CD14-positive monocyte (primary cell): ENCODE data around the gene GUCA1C. TPM values are rescaled to one million over a fixed set of nuclear protein-coding genes. Genes with fewer than 3 reads are reported as not detected.

Experiments used
- DNase-seq, 3 donors: peaks; one replicate each; pipeline ENCODE4 v3.0.0-alpha.2; 2011 to 2022
- H2AFZ ChIP-seq: 2 replicates; pipeline ENCODE4 v1.6.0; 2012; ENCODE audit warnings: mild to moderate bottlenecking, low read depth, low read length, inconsistent platforms; ENCODE audit not compliant: insufficient read depth, poor library complexity, severe bottlenecking
- H3K27ac ChIP-seq, 2 donors: 1 replicate in 1 of 2; 2 replicates in 1 of 2; pipeline ENCODE4 v1.5.1; 2012 to 2013; ENCODE audit warnings: low read length in 2 of 2, control low read depth in 1 of 2, inconsistent platforms in 1 of 2, low read depth in 1 of 2, mild to moderate bottlenecking in 1 of 2
- H3K27me3 ChIP-seq, 2 donors: one replicate each; pipeline versions ENCODE4 v1.6.0 to v1.6.1; 2011 to 2013; ENCODE audit warnings: low read length in 2 of 2; ENCODE audit not compliant: control insufficient read depth in 2 of 2, insufficient read depth in 2 of 2
- H3K36me3 ChIP-seq, 2 donors: replicated peaks in 1 of 2; 1 replicate in 1 of 2; 2 replicates in 1 of 2; pipeline versions ENCODE4 v1.5.1 to v1.6.1; 2012 to 2013; ENCODE audit warnings: low read length in 2 of 2, control low read depth in 1 of 2, inconsistent platforms in 1 of 2, mild to moderate bottlenecking in 1 of 2; ENCODE audit not compliant: insufficient read depth in 2 of 2, control insufficient read depth in 1 of 2
- H3K4me1 ChIP-seq, 2 donors: 1 replicate in 1 of 2; 2 replicates in 1 of 2; pipeline versions ENCODE4 v1.5.1 to v1.6.1; 2012 to 2013; ENCODE audit warnings: low read length in 2 of 2, control low read depth in 1 of 2, inconsistent platforms in 1 of 2, mild to moderate bottlenecking in 1 of 2, moderate library complexity in 1 of 2; ENCODE audit not compliant: insufficient read depth in 2 of 2, control insufficient read depth in 1 of 2
- H3K4me2 ChIP-seq: replicated peaks from 2 replicates; pipeline ENCODE3; 2012; ENCODE audit warnings: low read length, moderate library complexity, mild to moderate bottlenecking; ENCODE audit not compliant: poor library complexity, severe bottlenecking; ENCODE audit errors: extremely low read depth
- H3K4me3 ChIP-seq, 3 experiments: fragments of 200-600 bp in 1 of 3; sonication (generic) in 1 of 3; replicated peaks in 1 of 3; 1 replicate in 2 of 3; 2 replicates in 1 of 3; pipeline ENCODE4 v1.5.1; 2011 to 2013; ENCODE audit warnings: low read length in 3 of 3, mild to moderate bottlenecking in 3 of 3, control low read depth in 2 of 3, low read depth in 2 of 3, inconsistent platforms in 1 of 3, moderate library complexity in 1 of 3
- H3K79me2 ChIP-seq: 2 replicates; pipeline ENCODE4 v1.6.0; 2012; ENCODE audit warnings: mild to moderate bottlenecking, control low read depth, inconsistent platforms, low read length, moderate library complexity; ENCODE audit not compliant: insufficient read depth
- H3K9ac ChIP-seq: 2 replicates; pipeline ENCODE4 v1.6.0; 2017; ENCODE audit warnings: low read length, mild to moderate bottlenecking; ENCODE audit not compliant: insufficient read depth, poor library complexity, severe bottlenecking
- H3K9me3 ChIP-seq, 2 donors: replicated peaks in 1 of 2; 1 replicate in 1 of 2; 2 replicates in 1 of 2; pipeline versions ENCODE4 v1.5.1 to v1.6.1; 2012 to 2013; ENCODE audit warnings: low read length in 2 of 2, control low read depth in 1 of 2; ENCODE audit not compliant: control insufficient read depth in 1 of 2, insufficient read depth in 1 of 2
- H4K20me1 ChIP-seq: 2 replicates; pipeline ENCODE4 v1.6.0; 2012; ENCODE audit warnings: mild to moderate bottlenecking, low read length, control low read depth, moderate library complexity; ENCODE audit not compliant: insufficient read depth
- H3K27ac Mint-ChIP-seq, 7 donors: one replicate each; pipeline ENCODE4 v1.8.0; 2020; ENCODE audit warnings: mild to moderate bottlenecking in 7 of 7, mixed read lengths in 7 of 7, moderate library complexity in 6 of 7, inconsistent platforms in 2 of 7
- H3K27me3 Mint-ChIP-seq, 3 donors: one replicate each; pipeline ENCODE4 v1.8.0; 2021 to 2022; ENCODE audit warnings: low read depth in 3 of 3, mild to moderate bottlenecking in 3 of 3, mixed read lengths in 3 of 3, moderate library complexity in 3 of 3, inconsistent platforms in 1 of 3
- H3K36me3 Mint-ChIP-seq, 2 donors: one replicate each; pipeline ENCODE4 v1.8.0; 2020; ENCODE audit warnings: mixed read lengths in 2 of 2, inconsistent platforms in 1 of 2, mild to moderate bottlenecking in 1 of 2
- H3K4me1 Mint-ChIP-seq: one replicate; pipeline ENCODE4 v1.8.0; 2020; ENCODE audit warnings: mild to moderate bottlenecking, mixed read lengths
- H3K4me3 Mint-ChIP-seq, 2 donors: one replicate each; pipeline ENCODE4 v1.8.0; 2020; ENCODE audit warnings: mild to moderate bottlenecking in 2 of 2, mixed read lengths in 2 of 2, moderate library complexity in 1 of 2
- H3K9me3 Mint-ChIP-seq, 7 donors: one replicate each; pipeline ENCODE4 v1.8.0; 2020 to 2022; ENCODE audit warnings: mixed read lengths in 7 of 7, mild to moderate bottlenecking in 6 of 7, moderate library complexity in 6 of 7, inconsistent platforms in 2 of 7
- CTCF ChIP-seq: fragments of 200-600 bp; IDR thresholded peaks from one replicate; pipeline ENCODE4 v1.8.0; 2022; ENCODE audit warnings: antibody characterized with exemption, mild to moderate bottlenecking
- WGBS: methylation state at CpG from one replicate; pipeline ENCODE4 v1.1.5; 2013; ENCODE audit warnings: missing lambda C conversion rate; ENCODE audit not compliant: insufficient coverage; 5-methylcytosine and 5-hydroxymethylcytosine counted together
- intact Hi-C, 2 donors: fragments of 100-400 bp; cut with micrococcal nuclease; formaldehyde crosslinking; loops; one replicate each; pipeline versions ENCODE4 v1.15.0 to v1.15.1; 2023
- polyA plus RNA-seq, 3 donors: library from polyadenylated mRNA; depleted of rRNA in 1 of 3; unstranded in 2 of 3; stranded (reverse) in 1 of 3; fragments of 300-500 nt in 2 of 3; fragments of >200 nt in 1 of 3; fragmentation: Illumina TruSeq in 2 of 3; gene quantifications; 1 replicate in 2 of 3; 2 replicates in 1 of 3; pipeline ENCODE4 v1.2.3, GENCODE V29; 2012 to 2021

Gene GUCA1C
- polyA plus RNA-seq, 3 donors, result not detected

- Histone ChIP-seq H2AFZ (no peak overlapping the region), H3K4me3 (no peak overlapping the region), H3K9ac (no peak overlapping the region), H3K4me2 (no peak overlapping the region), H4K20me1 (no peaks in the 10 kb centered on the region), H3K4me1 (no peaks in the 10 kb centered on the region), H3K9me3 (no peaks in the 10 kb centered on the region), H3K36me3 (no peaks in the 10 kb centered on the region), H3K27ac (no peak overlapping the region), H3K27me3 (no peaks in the 10 kb centered on the region), H3K79me2 (no peaks in the 10 kb centered on the region)
- H3K4me1 Mint-ChIP-seq, result no peaks in the 10 kb centered on the region
- no peak for TF ChIP-seq CTCF
- no peaks in the 10 kb centered on the region for H3K27me3 Mint-ChIP-seq
- H3K9me3 Mint-ChIP-seq, result peaks cover 0 to 3% (median 2%) of the 10 kb centered on the region in 7 donors
- no peak overlapping the region for H3K4me3 Mint-ChIP-seq
- WGBS, result 88% methylated on average over 5 of the region's 8 CpGs
- DNase-seq, result no peak
- no peak overlapping the region for H3K27ac Mint-ChIP-seq
- no peaks in the 10 kb centered on the region for H3K36me3 Mint-ChIP-seq
- intact Hi-C loops, result no loop called here
These were observed 16.6 kb downstream of the GUCA1C start for GRCh38 chr3:108936924-108937689.

DNA sequence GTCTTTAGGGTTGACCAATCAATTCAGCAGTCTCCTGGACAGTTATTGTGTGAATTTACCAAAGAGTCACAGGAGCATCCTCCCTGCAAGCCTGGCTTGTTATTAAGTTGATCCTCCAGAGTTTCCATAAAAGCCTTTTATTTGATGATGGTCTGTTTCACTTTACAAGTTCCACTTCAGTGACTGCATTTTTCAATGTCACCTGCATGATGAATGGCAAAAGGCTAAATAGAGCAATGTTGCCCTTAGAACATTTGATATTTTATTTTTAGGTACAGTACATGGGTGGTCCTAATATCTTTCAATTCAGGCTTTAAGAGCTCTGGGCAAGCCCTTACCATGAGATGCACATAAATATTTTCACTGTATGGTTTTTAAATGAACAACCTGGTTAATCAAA is 22.6 kb downstream of the GUCA1C start:
- DNase-seq, result no peak

More for the DNA sequence above, 22.6 kb downstream of the GUCA1C start:
- Histone ChIP-seq H3K36me3 (no peaks in the 10 kb centered on the region), H3K4me2 (no peak overlapping the region), H3K27ac (no peak overlapping the region), H3K4me3 (no peak overlapping the region), H3K27me3 (no peaks in the 10 kb centered on the region), H3K9me3 (no peaks in the 10 kb centered on the region), H3K4me1 (no peaks in the 10 kb centered on the region), H2AFZ (no peak overlapping the region), H3K79me2 (no peaks in the 10 kb centered on the region), H4K20me1 (no peaks in the 10 kb centered on the region), H3K9ac (no peak overlapping the region)
- peaks cover 2 to 14% (median 3%) of the 10 kb centered on the region in 7 donors for H3K9me3 Mint-ChIP-seq
- no peaks in the 10 kb centered on the region for H3K36me3 Mint-ChIP-seq
- H3K27me3 Mint-ChIP-seq, result peaks cover 1 to 5% (median 5%) of the 10 kb centered on the region in 3 donors
- H3K4me3 Mint-ChIP-seq, result no peak overlapping the region
- no peak overlapping the region for H3K27ac Mint-ChIP-seq
- intact Hi-C loops, result no loop called here
- no peak for TF ChIP-seq CTCF
- H3K4me1 Mint-ChIP-seq, result no peaks in the 10 kb centered on the region
